HL-60 (cell line): ENCODE measurements around the gene LRMDA.

Experiments
- CTCF ChIP-seq: IDR thresholded peaks from one replicate; pipeline ENCODE4 v1.5.1; 2011; ENCODE audit warnings: low read length, control low read depth, inconsistent platforms; ENCODE audit not compliant: insufficient read depth
- GABPA ChIP-seq: IDR thresholded peaks from 2 replicates; pipeline ENCODE4 v1.6.1; 2012; ENCODE audit warnings: low read depth
- POLR2AphosphoS5 ChIP-seq: IDR thresholded peaks from 2 replicates; pipeline ENCODE4 v1.6.1; 2012; ENCODE audit warnings: low read depth

DNA sequence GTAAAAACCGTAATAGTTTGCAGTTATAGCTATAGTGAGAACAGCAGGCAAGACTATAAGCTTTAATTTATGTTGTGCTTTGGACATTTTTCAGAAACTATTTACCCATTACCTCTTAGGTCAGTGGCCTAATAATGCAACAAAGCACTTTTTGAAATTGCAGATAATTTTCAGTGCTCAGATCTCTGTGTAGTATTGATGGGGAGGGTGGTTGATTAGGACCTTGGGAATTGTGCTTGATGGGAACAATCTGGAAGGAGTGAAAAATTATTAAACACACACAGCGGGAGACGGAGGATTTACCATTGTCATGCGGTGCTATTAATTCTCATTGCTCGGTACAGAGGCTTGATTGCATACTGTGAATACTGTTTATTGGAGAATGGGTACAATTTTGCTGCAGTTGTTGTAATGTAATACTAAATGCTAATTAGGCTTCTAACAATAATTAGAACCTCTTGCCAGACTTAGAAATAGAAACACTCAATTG lies 304.8 kb downstream of the LRMDA start:
- TF ChIP-seq CTCF: no peak
- TF ChIP-seq POLR2AphosphoS5: no peak
- no peak for TF ChIP-seq GABPA
